Neuronal stem cell (in vitro differentiated cells): Measurements from ENCODE around the gene BMP6.
"Not testable (repeated sequence)": the region's sequence is repeated elsewhere in the genome, so short reads cannot be mapped to it uniquely, and the experiment has no call there.

ENCODE experiments used
- DNase-seq: peaks from one replicate; pipeline ENCODE4 v3.0.0-alpha.2; 2013; ENCODE audit warnings: low spot score
- H2AFZ ChIP-seq: one replicate; pipeline ENCODE4 v1.6.1; 2013; ENCODE audit warnings: mild to moderate bottlenecking, low read length, inconsistent platforms
- H2AK5ac ChIP-seq: 2 replicates; pipeline ENCODE4 v1.6.1; 2013; ENCODE audit warnings: low read depth, mild to moderate bottlenecking, inconsistent platforms, low read length, moderate library complexity, mixed read lengths
- H2BK120ac ChIP-seq: 2 replicates; pipeline ENCODE4 v1.6.1; 2013; ENCODE audit warnings: low read depth, mild to moderate bottlenecking, inconsistent platforms, low read length, moderate library complexity, mixed read lengths
- H2BK12ac ChIP-seq: one replicate; pipeline ENCODE4 v1.6.1; 2013; ENCODE audit warnings: low read length, inconsistent platforms
- H2BK15ac ChIP-seq: 2 replicates; pipeline ENCODE4 v1.6.1; 2013; ENCODE audit warnings: mild to moderate bottlenecking, low read length, inconsistent platforms, mixed read lengths
- H2BK5ac ChIP-seq: one replicate; pipeline ENCODE4 v1.6.1; 2013; ENCODE audit warnings: inconsistent platforms, mild to moderate bottlenecking, low read length, moderate library complexity
- H3K14ac ChIP-seq: one replicate; pipeline ENCODE4 v1.6.1; 2013; ENCODE audit warnings: low read length, inconsistent platforms
- H3K18ac ChIP-seq: 2 replicates; pipeline ENCODE4 v1.6.1; 2013; ENCODE audit warnings: low read length, inconsistent platforms
- H3K23ac ChIP-seq: 2 replicates; pipeline ENCODE4 v1.6.1; 2013; ENCODE audit warnings: low read depth, mild to moderate bottlenecking, mixed read lengths, low read length, inconsistent platforms; ENCODE audit not compliant: poor library complexity
- H3K27ac ChIP-seq: replicated peaks from 3 replicates; pipeline ENCODE4 v1.5.1; 2013; ENCODE audit warnings: low read length, inconsistent platforms
- H3K27me3 ChIP-seq, 3 experiments: 2 replicates each; pipeline ENCODE4 v1.6.1; 2013; ENCODE audit warnings: low read length in 3 of 3, mild to moderate bottlenecking in 2 of 3, inconsistent platforms in 1 of 3, low read depth in 1 of 3, mixed read lengths in 1 of 3, moderate library complexity in 1 of 3; ENCODE audit not compliant: control insufficient read depth in 3 of 3, insufficient read depth in 3 of 3
- H3K36me3 ChIP-seq, 2 donors: replicated peaks in 1 of 2; 2 replicates each; pipeline ENCODE4 v1.6.1; 2013; ENCODE audit warnings: low read length in 2 of 2; ENCODE audit not compliant: control insufficient read depth in 2 of 2, insufficient read depth in 2 of 2
- H3K4ac ChIP-seq: 2 replicates; pipeline ENCODE4 v1.6.1; 2013; ENCODE audit warnings: inconsistent platforms, mild to moderate bottlenecking, low read length, moderate library complexity
- H3K4me1 ChIP-seq, 2 donors: 1 replicate in 1 of 2; 2 replicates in 1 of 2; pipeline ENCODE4 v1.6.1; 2013; ENCODE audit warnings: low read length in 2 of 2, low read depth in 1 of 2; ENCODE audit not compliant: control insufficient read depth in 2 of 2, insufficient read depth in 1 of 2
- H3K4me2 ChIP-seq: one replicate; pipeline ENCODE4 v1.6.1; 2013; ENCODE audit warnings: mild to moderate bottlenecking, low read length, inconsistent platforms; ENCODE audit not compliant: insufficient read depth, poor library complexity, severe bottlenecking
- H3K4me3 ChIP-seq, 2 donors: 2 replicates each; pipeline ENCODE4 v1.5.1; 2013; ENCODE audit warnings: low read length in 2 of 2, mild to moderate bottlenecking in 2 of 2, inconsistent platforms in 1 of 2, moderate library complexity in 1 of 2
- H3K79me1 ChIP-seq: one replicate; pipeline ENCODE4 v1.6.1; 2013; ENCODE audit warnings: low read depth, mild to moderate bottlenecking, inconsistent platforms, low read length, moderate library complexity
- H3K9ac ChIP-seq: one replicate; pipeline ENCODE4 v1.6.1; 2013; ENCODE audit warnings: mild to moderate bottlenecking, low read depth, low read length, inconsistent platforms; ENCODE audit not compliant: poor library complexity
- H3K9me3 ChIP-seq, 2 donors: replicated peaks in 1 of 2; 2 replicates each; pipeline versions ENCODE3 to v1.6.1; 2013; ENCODE audit warnings: low read length in 2 of 2, mild to moderate bottlenecking in 2 of 2, inconsistent platforms in 1 of 2, low read depth in 1 of 2, mixed read lengths in 1 of 2, moderate library complexity in 1 of 2; ENCODE audit not compliant: control insufficient read depth in 2 of 2, insufficient read depth in 1 of 2
- H4K8ac ChIP-seq: one replicate; pipeline ENCODE4 v1.6.1; 2013; ENCODE audit warnings: low read depth, mild to moderate bottlenecking, inconsistent platforms, low read length, moderate library complexity
- H4K91ac ChIP-seq: one replicate; pipeline ENCODE4 v1.6.1; 2013; ENCODE audit warnings: low read length, low read depth, mild to moderate bottlenecking, inconsistent platforms; ENCODE audit not compliant: poor library complexity
- WGBS, 2 donors: extraction: QIAGEN DNeasy Blood & Tissue Kit; methylation state at CpG; one replicate each; pipeline ENCODE4 v1.1.7; 2013; ENCODE audit warnings: missing lambda C conversion rate in 2 of 2, mixed read lengths in 1 of 2; ENCODE audit not compliant: insufficient read length in 2 of 2, insufficient replicate concordance in 1 of 2; ENCODE audit errors: extremely low coverage in 2 of 2; 5-methylcytosine and 5-hydroxymethylcytosine counted together

The BMP6 gene

GRCh38 chr6:7887278-7887991, 161.5 kb downstream of the BMP6 start:
- H3K4me3 ChIP-seq, result no peak overlapping the region
- no CpG with 5 or more reads among the region's 21 CpGs for WGBS, 2 donors
- H2AFZ ChIP-seq, result no peak overlapping the region
- H3K4me2 ChIP-seq, result no peak overlapping the region
- no peak overlapping the region for H4K91ac ChIP-seq
- H2BK5ac ChIP-seq, result no peak overlapping the region
- H3K9ac ChIP-seq, result no peak overlapping the region
- H2AK5ac ChIP-seq, result no peak overlapping the region
- peaks cover 62 to 99% of the 10 kb centered on the region in 2 donors for H3K36me3 ChIP-seq
- no peaks in the 10 kb centered on the region for H3K4me1 ChIP-seq
- no peak overlapping the region for H2BK12ac ChIP-seq
- no peak overlapping the region for H3K14ac ChIP-seq
- H4K8ac ChIP-seq, result no peak overlapping the region
- no peaks in the 10 kb centered on the region for H3K79me1 ChIP-seq
- no peak for DNase-seq
- no peak overlapping the region for H3K27ac ChIP-seq
- no peak overlapping the region for H2BK15ac ChIP-seq
- no peak overlapping the region for H3K4ac ChIP-seq
- no peak overlapping the region for H3K23ac ChIP-seq
- H3K9me3 ChIP-seq, result no peaks in the 10 kb centered on the region
- no peak overlapping the region for H3K18ac ChIP-seq
- H2BK120ac ChIP-seq, result no peak overlapping the region
- H3K27me3 ChIP-seq, result no peaks in the 10 kb centered on the region

- no CpG with 5 or more reads among the region's 25 CpGs for WGBS, 2 donors
- H2AK5ac ChIP-seq, result no peak overlapping the region
- H3K36me3 ChIP-seq, result peaks cover 62 to 99% of the 10 kb centered on the region in 2 donors
Measured at GRCh38 chr6:7888587-7889357, 162.9 kb downstream of the BMP6 start.

GRCh38 chr6:7891078-7891872, 165.4 kb downstream of the BMP6 start:
- Histone ChIP-seq H3K27ac (no peak overlapping the region), H2BK12ac (no peak overlapping the region), H4K8ac (no peak overlapping the region), H3K23ac (no peak overlapping the region), H3K27me3 (no peaks in the 10 kb centered on the region), H3K4ac (no peak overlapping the region), H2AFZ (no peak overlapping the region), H3K4me3 (no peak overlapping the region), H4K91ac (no peak overlapping the region), H3K79me1 (no peaks in the 10 kb centered on the region), H2BK15ac (no peak overlapping the region), H3K4me2 (no peak overlapping the region), H2AK5ac (no peak overlapping the region), H3K9me3 (no peaks in the 10 kb centered on the region), H3K9ac (no peak overlapping the region), H3K36me3 (peaks cover 61 to 99% of the 10 kb centered on the region in 2 donors), H3K4me1 (no peaks in the 10 kb centered on the region), H2BK5ac (no peak overlapping the region), H2BK120ac (no peak overlapping the region), H3K18ac (no peak overlapping the region), H3K14ac (no peak overlapping the region)
- WGBS, 2 donors, result no CpG with 5 or more reads among the region's 15 CpGs
- DNase-seq, result no peak

More at GRCh38 chr6:7888587-7889357, 162.9 kb downstream of the BMP6 start:
- no peak overlapping the region for H3K4me2 ChIP-seq
- H3K9ac ChIP-seq, result no peak overlapping the region
- H3K4me1 ChIP-seq, result no peaks in the 10 kb centered on the region
- H3K18ac ChIP-seq, result no peak overlapping the region
- no peaks in the 10 kb centered on the region for H3K79me1 ChIP-seq
- H2AFZ ChIP-seq, result no peak overlapping the region
- no peak overlapping the region for H2BK12ac ChIP-seq
- no peak overlapping the region for H3K27ac ChIP-seq
- H3K9me3 ChIP-seq, result no peaks in the 10 kb centered on the region
- H3K27me3 ChIP-seq, result no peaks in the 10 kb centered on the region
- no peak overlapping the region for H4K8ac ChIP-seq
- H2BK120ac ChIP-seq, result no peak overlapping the region
- H3K23ac ChIP-seq, result no peak overlapping the region
- no peak overlapping the region for H2BK15ac ChIP-seq
- DNase-seq, result no peak
- H2BK5ac ChIP-seq, result no peak overlapping the region
- H3K4ac ChIP-seq, result no peak overlapping the region
- H4K91ac ChIP-seq, result no peak overlapping the region
- no peak overlapping the region for H3K4me3 ChIP-seq
- H3K14ac ChIP-seq, result no peak overlapping the region

- H3K27ac ChIP-seq, H3K27me3 ChIP-seq, H4K8ac ChIP-seq, H3K4me2 ChIP-seq, H2BK5ac ChIP-seq, H3K4me3 ChIP-seq, H3K18ac ChIP-seq, H3K23ac ChIP-seq, H4K91ac ChIP-seq, H2BK15ac ChIP-seq, H3K9me3 ChIP-seq, H2AFZ ChIP-seq, DNase-seq, H2AK5ac ChIP-seq, H3K4me1 ChIP-seq, H2BK12ac ChIP-seq, H2BK120ac ChIP-seq, H3K4ac ChIP-seq, H3K9ac ChIP-seq, H3K14ac ChIP-seq, H3K79me1 ChIP-seq: not testable (repeated sequence)
- H3K36me3 ChIP-seq, result peaks cover 57 to 99% of the 10 kb centered on the region in 2 donors
- WGBS, 2 donors, result no CpG with 5 or more reads among the region's 4 CpGs
Measured at GRCh38 chr6:7892367-7892766, 166.5 kb downstream of the BMP6 start.
